B cell (primary cell): ENCODE measurements around the gene SMIM9. TPM values are rescaled to one million over a fixed set of nuclear protein-coding genes. Genes with fewer than 3 reads are reported as not detected.

Experiments used
- ATAC-seq: fragments of 200-7000 bp; cut with Tn5 transposase; one replicate; pipeline ENCODE4 v1.10.0; 2021; ENCODE audit warnings: low read depth, mild to moderate bottlenecking, moderate number of reproducible peaks, moderate library complexity
- CTCF ChIA-PET: fragments of 350-600 bp; sonication (Branson Sonifier 250); formaldehyde crosslinking; loops from one replicate; lab custom pipeline; 2021; ENCODE audit warnings: antibody characterized with exemption, inconsistent platforms; lab: Charles Lee
- POLR2A ChIA-PET: fragments of 350-600 bp; sonication (Branson Sonifier 250); formaldehyde crosslinking; loops from one replicate; lab custom pipeline; 2021; ENCODE audit warnings: antibody characterized with exemption; lab: Charles Lee
- DNase-seq: peaks from one replicate; pipeline ENCODE4 v3.0.0; 2013
- H2AFZ ChIP-seq: 2 replicates; pipeline ENCODE4 v1.6.1; 2012; ENCODE audit warnings: mild to moderate bottlenecking, low read depth, low read length; ENCODE audit not compliant: insufficient read depth, poor library complexity, severe bottlenecking
- H3K27ac ChIP-seq, 2 donors: 1 replicate in 1 of 2; 2 replicates in 1 of 2; pipeline ENCODE4 v1.5.1; 2012 to 2013; ENCODE audit warnings: low read length in 2 of 2, mild to moderate bottlenecking in 2 of 2, moderate library complexity in 1 of 2
- H3K27me3 ChIP-seq, 4 experiments: fragments of 200-600 bp in 1 of 4; sonication (generic) in 1 of 4; replicated peaks in 1 of 4; 1 replicate in 2 of 4; 2 replicates in 2 of 4; pipeline versions ENCODE4 v1.6.1 to v1.7.0; 2013 to 2016; ENCODE audit warnings: low read length in 3 of 4, mild to moderate bottlenecking in 2 of 4, mixed read lengths in 1 of 4, moderate library complexity in 1 of 4; ENCODE audit not compliant: insufficient read depth in 4 of 4, control insufficient read depth in 3 of 4; ENCODE audit errors: control extremely low read depth in 1 of 4
- H3K36me3 ChIP-seq, 2 experiments: replicated peaks in 1 of 2; 1 replicate in 1 of 2; 2 replicates in 1 of 2; pipeline versions ENCODE4 v1.6.1 to v1.7.1; 2013; ENCODE audit warnings: low read length in 1 of 2; ENCODE audit not compliant: insufficient read depth in 2 of 2, control insufficient read depth in 1 of 2; ENCODE audit errors: control extremely low read depth in 1 of 2, extremely low read depth in 1 of 2
- H3K4me1 ChIP-seq, 2 donors: fragments of 200-600 bp in 1 of 2; sonication (generic) in 1 of 2; 1 replicate in 1 of 2; 2 replicates in 1 of 2; pipeline versions ENCODE4 v1.5.1 to v1.6.1; 2013 to 2017; ENCODE audit warnings: low read length in 2 of 2; ENCODE audit not compliant: control insufficient read depth in 2 of 2, insufficient read depth in 2 of 2
- H3K4me2 ChIP-seq: replicated peaks from 2 replicates; pipeline ENCODE3; 2012; ENCODE audit warnings: mild to moderate bottlenecking, low read depth, low read length; ENCODE audit not compliant: poor library complexity, severe bottlenecking
- H3K4me3 ChIP-seq, 5 experiments: fragments of 200-600 bp in 1 of 5; sonication (generic) in 1 of 5; 1 replicate in 3 of 5; 2 replicates in 2 of 5; pipeline versions ENCODE4 v1.5.1 to v1.7.0; 2011 to 2016; ENCODE audit warnings: low read length in 4 of 5, mild to moderate bottlenecking in 4 of 5, low read depth in 2 of 5, control low read depth in 1 of 5, moderate library complexity in 1 of 5; ENCODE audit not compliant: insufficient read depth in 1 of 5; ENCODE audit errors: control extremely low read depth in 1 of 5, extremely low read depth in 1 of 5
- H3K79me2 ChIP-seq: fragments of 200-600 bp; sonication (generic); one replicate; pipeline ENCODE4 v1.6.0; 2016; ENCODE audit warnings: low read length; ENCODE audit not compliant: control insufficient read depth, insufficient read depth
- H3K9ac ChIP-seq: fragments of 200-600 bp; sonication (generic); 2 replicates; pipeline ENCODE4 v1.6.1; 2017; ENCODE audit warnings: mild to moderate bottlenecking, low read length, moderate library complexity
- H3K9me3 ChIP-seq, 3 donors: one replicate each; pipeline versions ENCODE4 v1.6.1 to v1.7.1; 2013; ENCODE audit warnings: low read length in 2 of 3; ENCODE audit not compliant: control insufficient read depth in 2 of 3, insufficient read depth in 1 of 3; ENCODE audit errors: control extremely low read depth in 1 of 3
- H4K20me1 ChIP-seq: 2 replicates; pipeline ENCODE4 v1.6.0; 2012; ENCODE audit warnings: mild to moderate bottlenecking, low read length; ENCODE audit not compliant: insufficient read depth, control insufficient read depth, poor library complexity, severe bottlenecking
- H3K27ac Mint-ChIP-seq: one replicate; pipeline ENCODE4 v1.8.0; 2021; ENCODE audit warnings: mixed read lengths
- H3K27me3 Mint-ChIP-seq: one replicate; pipeline ENCODE4 v1.8.0; 2021; ENCODE audit warnings: mixed read lengths
- H3K4me1 Mint-ChIP-seq: one replicate; pipeline ENCODE4 v1.8.0; 2021; ENCODE audit warnings: mixed read lengths
- H3K4me3 Mint-ChIP-seq: one replicate; pipeline ENCODE4 v1.8.0; 2021; ENCODE audit warnings: mixed read lengths
- H3K9me3 Mint-ChIP-seq: one replicate; pipeline ENCODE4 v1.8.0; 2022; ENCODE audit warnings: mixed read lengths; ENCODE audit not compliant: insufficient read depth
- CTCF ChIP-seq: fragments of 200-600 bp; IDR thresholded peaks from one replicate; pipeline ENCODE4 v1.8.0; 2022; ENCODE audit warnings: antibody characterized with exemption, mild to moderate bottlenecking
- EZH2 ChIP-seq: IDR thresholded peaks from 2 replicates; pipeline ENCODE4 v1.6.1; 2012; ENCODE audit warnings: borderline replicate concordance, low read depth, mild to moderate bottlenecking, moderate library complexity, low read length; ENCODE audit not compliant: insufficient read depth, poor library complexity, severe bottlenecking
- WGBS: methylation state at CpG from one replicate; pipeline ENCODE4 v1.1.5; 2013; ENCODE audit warnings: missing lambda C conversion rate; ENCODE audit not compliant: insufficient coverage; 5-methylcytosine and 5-hydroxymethylcytosine counted together
- intact Hi-C: fragments of 100-400 bp; cut with micrococcal nuclease; formaldehyde crosslinking; loops from one replicate; pipeline ENCODE4 v1.10.0; 2022
- polyA plus RNA-seq: library from polyadenylated mRNA; depleted of rRNA; stranded (reverse); fragments of >200 nt; gene quantifications from 2 replicates; pipeline ENCODE4 v1.2.3, GENCODE V29; 2012
- total RNA-seq, 2 donors: library from RNA; stranded (reverse); fragments of 120-200 nt in 1 of 2; gene quantifications; 1 replicate in 1 of 2; 2 replicates in 1 of 2; pipeline versions ENCODE4 v1.2.3 to v1.2.4, GENCODE V29; 2013 to 2022

Gene SMIM9
- total and polyA plus RNA-seq, 2 donors (not counting 1 experiment from before 2014, with no cell fraction given): not detected

GRCh38 chrX:154824638-154825037 is 9.8 kb downstream of the SMIM9 start:
- intact Hi-C loops: no loop called here
- WGBS: no CpG with 5 or more reads among the region's 1 CpG
- Mint-ChIP-seq H3K4me1 (peaks cover 34% of the 10 kb centered on the region), H3K4me3 (no peak overlapping the region), H3K27me3 (no peaks in the 10 kb centered on the region), H3K27ac (no peak overlapping the region), H3K9me3 (no peaks in the 10 kb centered on the region)
- no peak overlapping the region for H3K27ac ChIP-seq
- H3K9me3 ChIP-seq: no peaks in the 10 kb centered on the region
- no peak overlapping the region for H2AFZ ChIP-seq
- peaks cover 23 to 35% of the 10 kb centered on the region in 2 donors for H3K4me1 ChIP-seq
- H3K9ac ChIP-seq: no peak overlapping the region
- CTCF ChIA-PET: no interaction called here
- H3K27me3 ChIP-seq: no peaks in the 10 kb centered on the region
- no peak for DNase-seq
- no peaks in the 10 kb centered on the region for H3K36me3 ChIP-seq
- no peak for ATAC-seq
- no peak overlapping the region for H3K4me3 ChIP-seq
- H4K20me1 ChIP-seq: no peaks in the 10 kb centered on the region
- no peak overlapping the region for H3K4me2 ChIP-seq
- POLR2A ChIA-PET: no interaction called here
- H3K79me2 ChIP-seq: no peaks in the 10 kb centered on the region
- no peak for TF ChIP-seq EZH2
- TF ChIP-seq CTCF: no peak

- TF ChIP-seq EZH2 (no peak), CTCF (no peak)
- no peak for DNase-seq
- Histone ChIP-seq H3K27ac (no peak overlapping the region), H4K20me1 (no peaks in the 10 kb centered on the region), H3K36me3 (no peaks in the 10 kb centered on the region), H3K79me2 (no peaks in the 10 kb centered on the region), H3K9ac (no peak overlapping the region), H3K9me3 (no peaks in the 10 kb centered on the region), H3K27me3 (no peaks in the 10 kb centered on the region), H3K4me1 (peaks cover 10 to 21% of the 10 kb centered on the region in 2 donors), H2AFZ (no peak overlapping the region), H3K4me2 (no peak overlapping the region), H3K4me3 (no peak overlapping the region)
- no peaks in the 10 kb centered on the region for H3K27me3 Mint-ChIP-seq
- peaks cover 19% of the 10 kb centered on the region for H3K4me1 Mint-ChIP-seq
- ChIA-PET POLR2A (no interaction called here), CTCF (no interaction called here)
- 100% methylated on average over 1 of the region's 3 CpGs for WGBS
- H3K27ac Mint-ChIP-seq: no peak overlapping the region
- H3K4me3 Mint-ChIP-seq: no peak overlapping the region
- no peaks in the 10 kb centered on the region for H3K9me3 Mint-ChIP-seq
- intact Hi-C loops: no loop called here
- ATAC-seq: no peak
Measured at GRCh38 chrX:154822029-154822428, 12.4 kb downstream of the SMIM9 start.
